HepG2 (cell line): Measurements from ENCODE around the gene NRGN. TPM values are rescaled to one million over a fixed set of nuclear protein-coding genes. Genes with fewer than 3 reads are reported as not detected.

Experiments used
- ATRX ChIP-seq: sonication (generic); formaldehyde crosslinking; IDR thresholded peaks from 2 replicates; pipeline ENCODE4 v1.4.0; 2020; ENCODE audit warnings: missing genetic modification reagents, borderline replicate concordance
- HCFC1 ChIP-seq: fragments of 150-350 bp; IDR thresholded peaks from 2 replicates; pipeline ENCODE4 v1.6.1; 2014; ENCODE audit warnings: low read depth, low read length
- HOXA5 ChIP-seq: sonication (generic); formaldehyde crosslinking; IDR thresholded peaks from 2 replicates; pipeline ENCODE4 v1.4.0; 2020; ENCODE audit warnings: missing genetic modification reagents
- MED1 ChIP-seq: sonication (generic); formaldehyde crosslinking; IDR thresholded peaks from 2 replicates; pipeline ENCODE4 v1.4.0; 2020; ENCODE audit warnings: missing genetic modification reagents
- TEAD3 ChIP-seq: optimal IDR thresholded peaks from 2 replicates; pipeline ENCODE3; 2016; ENCODE audit warnings: borderline replicate concordance
- TMF1 ChIP-seq: sonication (generic); formaldehyde crosslinking; IDR thresholded peaks from 2 replicates; pipeline ENCODE4 v1.8.1; 2022; ENCODE audit warnings: low read depth, missing genetic modification reagents
- WIZ ChIP-seq: sonication (generic); formaldehyde crosslinking; IDR thresholded peaks from 2 replicates; pipeline ENCODE4 v1.5.1; 2020; ENCODE audit warnings: mild to moderate bottlenecking, missing genetic modification reagents
- ZNF10 ChIP-seq: sonication (generic); formaldehyde crosslinking; IDR thresholded peaks from 2 replicates; pipeline ENCODE4 v1.4.0; 2020; ENCODE audit warnings: mild to moderate bottlenecking, low read depth, missing genetic modification reagents, borderline replicate concordance
- ZNF160 ChIP-seq: sonication (generic); formaldehyde crosslinking; IDR thresholded peaks from 2 replicates; pipeline ENCODE4 v1.8.0; 2022; ENCODE audit warnings: mild to moderate bottlenecking, inconsistent platforms, missing genetic modification reagents
- ZNF317 ChIP-seq: sonication (generic); formaldehyde crosslinking; IDR thresholded peaks from 2 replicates; pipeline ENCODE4 v1.5.0; 2020; ENCODE audit warnings: mild to moderate bottlenecking, missing genetic modification reagents
- ZNF432 ChIP-seq: sonication (generic); formaldehyde crosslinking; IDR thresholded peaks from 2 replicates; pipeline ENCODE4 v1.5.0; 2020; ENCODE audit warnings: missing genetic modification reagents, mild to moderate bottlenecking, borderline replicate concordance
- ZNF569 ChIP-seq: sonication (generic); formaldehyde crosslinking; IDR thresholded peaks from 2 replicates; pipeline ENCODE4 v1.5.0; 2020; ENCODE audit warnings: mild to moderate bottlenecking, missing genetic modification reagents, moderate library complexity, borderline replicate concordance
- ZNF737 ChIP-seq: sonication (generic); formaldehyde crosslinking; IDR thresholded peaks from 2 replicates; pipeline ENCODE4 v1.5.0; 2020; ENCODE audit warnings: missing genetic modification reagents, mild to moderate bottlenecking, borderline replicate concordance
- ZNF790 ChIP-seq: sonication (generic); formaldehyde crosslinking; IDR thresholded peaks from 2 replicates; pipeline ENCODE4 v1.8.0; 2022; ENCODE audit warnings: missing genetic modification reagents, mild to moderate bottlenecking, borderline replicate concordance
- polyA plus RNA-seq, 8 experiments: library from polyadenylated mRNA; depleted of rRNA in 3 of 8; stranded (reverse) in 7 of 8; unstranded in 1 of 8; fragments of >200 nt; fragmentation: Illumina TruSeq in 4 of 8; extraction: Trizol in 4 of 8; gene quantifications; 2 replicates each; pipeline versions ENCODE4 v1.2.1 to v1.2.3, GENCODE V29; 2011 to 2016; ENCODE audit warnings: low read depth in 4 of 8, missing spikeins in 1 of 8, mixed read lengths in 1 of 8; ENCODE audit not compliant: insufficient read depth in 1 of 8
- total RNA-seq, 5 experiments: library from RNA; depleted of rRNA; stranded (reverse); fragments of >200 nt; fragmentation: Illumina TruSeq; extraction: Trizol; gene quantifications; 2 replicates each; pipeline ENCODE4 v1.2.3, GENCODE V29; 2016; ENCODE audit warnings: low read depth in 1 of 5
- TF ChIP-seq, protein P1 (sequence below): sonication (generic); formaldehyde crosslinking; IDR thresholded peaks from 2 replicates; pipeline ENCODE4 v1.5.1; 2020; ENCODE audit warnings: mild to moderate bottlenecking, moderate library complexity, missing genetic modification reagents
- TF ChIP-seq, protein P2 (sequence below): sonication (generic); formaldehyde crosslinking; IDR thresholded peaks from 2 replicates; pipeline ENCODE4 v1.5.1; 2020; ENCODE audit warnings: mild to moderate bottlenecking, missing genetic modification reagents, moderate library complexity
- TF ChIP-seq, protein P3 (sequence below): sonication (generic); formaldehyde crosslinking; conservative IDR thresholded peaks from 2 replicates; pipeline ENCODE4 v1.4.0; 2020; ENCODE audit warnings: missing genetic modification reagents
- TF ChIP-seq, protein P4 (sequence below): sonication (generic); formaldehyde crosslinking; IDR thresholded peaks from 2 replicates; pipeline ENCODE4 v1.4.0; 2020; ENCODE audit warnings: mild to moderate bottlenecking, missing genetic modification reagents
- TF ChIP-seq, protein P5 (sequence below): sonication (generic); formaldehyde crosslinking; IDR thresholded peaks from 2 replicates; pipeline ENCODE4 v1.4.0; 2020; ENCODE audit warnings: missing genetic modification reagents

Gene NRGN
- total and polyA plus RNA-seq, 2 of the 13 experiments (the other 11 are each of a cell fraction or from before 2014, with no cell fraction given), result 0.22 TPM; not detected in 1

DNA sequence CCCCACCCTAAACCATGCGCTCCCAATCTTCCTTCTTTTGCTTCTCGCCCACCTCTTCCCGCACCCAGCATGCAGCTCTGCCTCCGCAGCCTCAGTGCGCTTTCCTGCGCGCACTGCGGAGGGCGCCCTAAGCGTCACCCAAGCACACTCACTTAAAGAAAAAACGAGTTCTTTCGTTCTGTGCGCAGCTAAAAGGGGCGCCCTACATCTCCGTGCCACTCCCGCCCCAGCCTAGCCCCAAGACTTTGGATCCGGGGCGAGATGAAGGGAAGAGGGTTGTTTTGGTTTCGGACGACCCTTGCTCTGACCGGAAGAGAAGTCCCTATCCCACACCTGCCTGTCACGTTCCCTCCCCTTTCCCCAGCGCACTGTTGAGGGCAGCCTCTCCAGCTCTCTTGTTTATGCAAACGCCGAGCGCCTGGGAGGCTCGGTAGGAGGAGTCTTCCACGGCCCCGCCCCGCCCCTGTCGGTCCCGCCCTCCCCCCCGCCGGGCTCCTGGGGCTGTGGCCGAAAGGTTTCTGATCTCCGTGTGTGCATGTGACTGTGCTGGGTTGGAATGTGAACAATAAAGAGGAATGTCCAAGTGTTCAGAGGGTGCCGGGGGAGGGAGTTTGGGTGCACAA is 7.0 kb downstream of the NRGN start (continued):
- TF ChIP-seq MED1 (CRISPR knock-in tag), result peak; percentile 54
- peak; percentile 78; the same call in 1 of the 2 replicates for TF ChIP-seq HOXA5 (CRISPR knock-in tag)
- TF ChIP-seq TMF1, result no peak
- TF ChIP-seq ZNF160, result 0 out of 2 replicates have a peak, but pooled peaks have one; percentile 28
- TF ChIP-seq, protein P1, sequence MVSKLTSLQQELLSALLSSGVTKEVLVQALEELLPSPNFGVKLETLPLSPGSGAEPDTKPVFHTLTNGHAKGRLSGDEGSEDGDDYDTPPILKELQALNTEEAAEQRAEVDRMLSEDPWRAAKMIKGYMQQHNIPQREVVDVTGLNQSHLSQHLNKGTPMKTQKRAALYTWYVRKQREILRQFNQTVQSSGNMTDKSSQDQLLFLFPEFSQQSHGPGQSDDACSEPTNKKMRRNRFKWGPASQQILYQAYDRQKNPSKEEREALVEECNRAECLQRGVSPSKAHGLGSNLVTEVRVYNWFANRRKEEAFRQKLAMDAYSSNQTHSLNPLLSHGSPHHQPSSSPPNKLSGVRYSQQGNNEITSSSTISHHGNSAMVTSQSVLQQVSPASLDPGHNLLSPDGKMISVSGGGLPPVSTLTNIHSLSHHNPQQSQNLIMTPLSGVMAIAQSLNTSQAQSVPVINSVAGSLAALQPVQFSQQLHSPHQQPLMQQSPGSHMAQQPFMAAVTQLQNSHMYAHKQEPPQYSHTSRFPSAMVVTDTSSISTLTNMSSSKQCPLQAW (CRISPR knock-in tag), result peak; percentile 66; the same call in 1 of the 2 replicates
- TF ChIP-seq, protein P2, sequence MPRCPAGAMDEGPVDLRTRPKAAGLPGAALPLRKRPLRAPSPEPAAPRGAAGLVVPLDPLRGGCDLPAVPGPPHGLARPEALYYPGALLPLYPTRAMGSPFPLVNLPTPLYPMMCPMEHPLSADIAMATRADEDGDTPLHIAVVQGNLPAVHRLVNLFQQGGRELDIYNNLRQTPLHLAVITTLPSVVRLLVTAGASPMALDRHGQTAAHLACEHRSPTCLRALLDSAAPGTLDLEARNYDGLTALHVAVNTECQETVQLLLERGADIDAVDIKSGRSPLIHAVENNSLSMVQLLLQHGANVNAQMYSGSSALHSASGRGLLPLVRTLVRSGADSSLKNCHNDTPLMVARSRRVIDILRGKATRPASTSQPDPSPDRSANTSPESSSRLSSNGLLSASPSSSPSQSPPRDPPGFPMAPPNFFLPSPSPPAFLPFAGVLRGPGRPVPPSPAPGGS (CRISPR knock-in tag), result 0 out of 2 replicates have a peak, but pooled peaks have one; percentile 53
- TF ChIP-seq, protein P3, sequence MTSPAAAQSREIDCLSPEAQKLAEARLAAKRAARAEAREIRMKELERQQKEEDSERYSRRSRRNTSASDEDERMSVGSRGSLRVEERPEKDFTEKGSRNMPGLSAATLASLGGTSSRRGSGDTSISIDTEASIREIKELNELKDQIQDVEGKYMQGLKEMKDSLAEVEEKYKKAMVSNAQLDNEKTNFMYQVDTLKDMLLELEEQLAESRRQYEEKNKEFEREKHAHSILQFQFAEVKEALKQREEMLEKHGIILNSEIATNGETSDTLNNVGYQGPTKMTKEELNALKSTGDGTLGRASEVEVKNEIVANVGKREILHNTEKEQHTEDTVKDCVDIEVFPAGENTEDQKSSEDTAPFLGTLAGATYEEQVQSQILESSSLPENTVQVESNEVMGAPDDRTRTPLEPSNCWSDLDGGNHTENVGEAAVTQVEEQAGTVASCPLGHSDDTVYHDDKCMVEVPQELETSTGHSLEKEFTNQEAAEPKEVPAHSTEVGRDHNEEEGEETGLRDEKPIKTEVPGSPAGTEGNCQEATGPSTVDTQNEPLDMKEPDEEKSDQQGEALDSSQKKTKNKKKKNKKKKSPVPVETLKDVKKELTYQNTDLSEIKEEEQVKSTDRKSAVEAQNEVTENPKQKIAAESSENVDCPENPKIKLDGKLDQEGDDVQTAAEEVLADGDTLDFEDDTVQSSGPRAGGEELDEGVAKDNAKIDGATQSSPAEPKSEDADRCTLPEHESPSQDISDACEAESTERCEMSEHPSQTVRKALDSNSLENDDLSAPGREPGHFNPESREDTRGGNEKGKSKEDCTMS (CRISPR knock-in tag), result no peak
- no peak for TF ChIP-seq HCFC1
- TF ChIP-seq, protein P4, sequence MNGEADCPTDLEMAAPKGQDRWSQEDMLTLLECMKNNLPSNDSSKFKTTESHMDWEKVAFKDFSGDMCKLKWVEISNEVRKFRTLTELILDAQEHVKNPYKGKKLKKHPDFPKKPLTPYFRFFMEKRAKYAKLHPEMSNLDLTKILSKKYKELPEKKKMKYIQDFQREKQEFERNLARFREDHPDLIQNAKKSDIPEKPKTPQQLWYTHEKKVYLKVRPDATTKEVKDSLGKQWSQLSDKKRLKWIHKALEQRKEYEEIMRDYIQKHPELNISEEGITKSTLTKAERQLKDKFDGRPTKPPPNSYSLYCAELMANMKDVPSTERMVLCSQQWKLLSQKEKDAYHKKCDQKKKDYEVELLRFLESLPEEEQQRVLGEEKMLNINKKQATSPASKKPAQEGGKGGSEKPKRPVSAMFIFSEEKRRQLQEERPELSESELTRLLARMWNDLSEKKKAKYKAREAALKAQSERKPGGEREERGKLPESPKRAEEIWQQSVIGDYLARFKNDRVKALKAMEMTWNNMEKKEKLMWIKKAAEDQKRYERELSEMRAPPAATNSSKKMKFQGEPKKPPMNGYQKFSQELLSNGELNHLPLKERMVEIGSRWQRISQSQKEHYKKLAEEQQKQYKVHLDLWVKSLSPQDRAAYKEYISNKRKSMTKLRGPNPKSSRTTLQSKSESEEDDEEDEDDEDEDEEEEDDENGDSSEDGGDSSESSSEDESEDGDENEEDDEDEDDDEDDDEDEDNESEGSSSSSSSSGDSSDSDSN (CRISPR knock-in tag), result peak; percentile 42; the same call in 1 of the 2 replicates
- TF ChIP-seq ATRX (CRISPR knock-in tag), result no peak
- TF ChIP-seq, protein P5, sequence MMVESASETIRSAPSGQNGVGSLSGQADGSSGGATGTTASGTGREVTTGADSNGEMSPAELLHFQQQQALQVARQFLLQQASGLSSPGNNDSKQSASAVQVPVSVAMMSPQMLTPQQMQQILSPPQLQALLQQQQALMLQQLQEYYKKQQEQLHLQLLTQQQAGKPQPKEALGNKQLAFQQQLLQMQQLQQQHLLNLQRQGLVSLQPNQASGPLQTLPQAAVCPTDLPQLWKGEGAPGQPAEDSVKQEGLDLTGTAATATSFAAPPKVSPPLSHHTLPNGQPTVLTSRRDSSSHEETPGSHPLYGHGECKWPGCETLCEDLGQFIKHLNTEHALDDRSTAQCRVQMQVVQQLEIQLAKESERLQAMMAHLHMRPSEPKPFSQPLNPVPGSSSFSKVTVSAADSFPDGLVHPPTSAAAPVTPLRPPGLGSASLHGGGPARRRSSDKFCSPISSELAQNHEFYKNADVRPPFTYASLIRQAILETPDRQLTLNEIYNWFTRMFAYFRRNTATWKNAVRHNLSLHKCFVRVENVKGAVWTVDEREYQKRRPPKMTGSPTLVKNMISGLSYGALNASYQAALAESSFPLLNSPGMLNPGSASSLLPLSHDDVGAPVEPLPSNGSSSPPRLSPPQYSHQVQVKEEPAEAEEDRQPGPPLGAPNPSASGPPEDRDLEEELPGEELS (CRISPR knock-in tag), result peak; percentile 54; the same call in 1 of the 2 replicates
- no peak for TF ChIP-seq ZNF790
- no peak for TF ChIP-seq ZNF10
- peak; percentile 32; the same call in 1 of the 2 replicates for TF ChIP-seq ZNF317
- no peak for TF ChIP-seq ZNF737 (CRISPR knock-in tag)
- TF ChIP-seq TEAD3, result peak; percentile 77
- no peak for TF ChIP-seq ZNF569
- 0 out of 2 replicates have a peak, but pooled peaks have one; percentile 69 for TF ChIP-seq WIZ (CRISPR knock-in tag)
- TF ChIP-seq ZNF432, result no peak
